T follicular helper cell (primary cell): ENCODE data around the gene SPCS2.
A peak's percentile ranks its signal among the peaks of the same experiment; 100 is the strongest.

Source experiments
- DNase-seq: peaks from one replicate; pipeline ENCODE4 v3.0.0-alpha.2; 2020; ENCODE audit warnings: low read depth
- total RNA-seq, 2 experiments: gene quantifications; one replicate each; lab custom pipeline; 2026; lab: John Stamatoyannopoulos, UW

Gene SPCS2
- 24.6 to 34.1 reads per million in 2 experiments for total RNA-seq

DNA sequence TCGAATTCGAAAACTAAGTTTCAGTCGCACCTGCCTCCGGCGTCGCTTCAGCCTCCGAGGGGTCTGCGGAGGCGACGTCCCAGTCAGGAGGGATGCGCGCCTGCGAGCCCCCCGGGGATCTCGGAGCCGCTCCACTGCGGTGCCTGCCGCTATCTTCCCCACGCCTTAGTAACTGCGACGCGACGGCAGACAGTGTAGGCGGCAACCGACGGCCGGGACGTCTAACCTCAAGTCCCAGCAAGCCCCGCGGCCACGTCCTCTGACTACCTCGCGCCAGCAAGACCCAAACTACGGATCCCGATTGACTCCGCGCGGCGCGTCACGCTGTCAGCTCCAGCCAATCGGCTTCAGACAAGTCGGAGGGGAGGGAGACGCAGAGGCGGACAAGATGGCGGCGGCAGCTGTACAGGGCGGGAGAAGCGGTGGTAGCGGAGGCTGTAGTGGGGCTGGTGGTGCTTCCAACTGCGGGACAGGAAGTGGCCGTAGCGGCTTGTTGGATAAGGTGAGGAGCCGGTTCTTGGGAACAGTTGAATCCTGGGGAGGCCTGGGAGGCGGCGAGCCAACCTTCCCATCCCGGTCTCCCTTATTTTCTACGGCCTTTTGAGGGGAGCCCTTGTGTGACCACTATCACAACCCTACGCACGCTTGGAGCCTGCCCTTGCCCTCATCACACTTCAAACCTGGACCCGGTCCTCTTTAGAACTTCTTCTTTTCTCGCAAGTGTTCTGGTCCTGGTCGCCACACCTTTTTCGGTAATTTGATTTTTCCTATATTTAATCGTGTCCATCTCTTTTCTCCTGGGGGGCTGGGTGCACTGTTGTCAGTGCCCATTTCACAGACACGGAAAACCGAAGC lies at the start of gene SPCS2, which contains the start of gene XRRA1:
SPCS2 (plus strand) TSS at position 369 of the 855 bp plus-strand sequence; CDS start at position 389, 20 bp downstream.
XRRA1 (minus strand) TSS at position 194 of the 855 bp plus-strand sequence. CDS start 8,213 bp downstream, outside the sequence.
- DNase-seq: peak; percentile 98

DNA sequence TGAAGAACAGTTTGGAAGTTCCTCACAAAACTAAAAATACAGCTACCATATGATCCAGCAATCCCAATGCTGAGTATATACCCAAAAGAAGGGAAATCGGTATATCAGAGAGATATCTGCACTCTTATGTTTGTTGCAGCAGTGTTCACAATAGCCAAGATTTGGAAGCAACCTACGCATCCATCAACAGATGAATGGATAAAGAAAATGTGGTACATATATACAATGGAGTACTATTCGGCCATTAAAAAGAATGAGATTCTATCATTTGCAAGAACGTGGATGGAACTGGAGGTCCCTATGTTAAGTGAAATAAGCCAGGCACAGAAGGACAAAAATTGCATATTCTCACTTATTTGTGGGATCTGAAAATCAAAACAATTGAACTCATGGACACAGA lies 46.7 kb upstream of the SPCS2 start:
- DNase-seq: no peak

DNA sequence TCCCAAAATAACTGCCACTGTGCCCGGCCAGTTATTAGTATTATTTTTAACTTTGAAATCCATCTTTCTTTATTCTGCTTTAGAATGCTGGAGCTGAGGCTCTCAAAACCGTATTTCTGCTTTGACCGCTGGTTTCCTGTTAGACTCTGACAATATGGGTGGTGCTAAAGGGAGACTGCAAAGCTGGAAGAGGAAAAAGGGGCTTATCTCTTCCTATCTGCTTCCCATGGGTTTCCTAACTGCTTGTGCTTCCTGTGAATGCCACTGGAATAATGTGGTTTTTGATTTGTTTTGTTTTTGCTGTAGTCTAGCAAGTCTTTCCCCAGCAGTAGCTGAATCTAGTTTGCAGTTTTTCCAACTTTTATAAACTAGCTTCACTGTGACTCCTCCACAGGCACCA lies 43.7 kb upstream of the SPCS2 start:
- DNase-seq: no peak

DNA sequence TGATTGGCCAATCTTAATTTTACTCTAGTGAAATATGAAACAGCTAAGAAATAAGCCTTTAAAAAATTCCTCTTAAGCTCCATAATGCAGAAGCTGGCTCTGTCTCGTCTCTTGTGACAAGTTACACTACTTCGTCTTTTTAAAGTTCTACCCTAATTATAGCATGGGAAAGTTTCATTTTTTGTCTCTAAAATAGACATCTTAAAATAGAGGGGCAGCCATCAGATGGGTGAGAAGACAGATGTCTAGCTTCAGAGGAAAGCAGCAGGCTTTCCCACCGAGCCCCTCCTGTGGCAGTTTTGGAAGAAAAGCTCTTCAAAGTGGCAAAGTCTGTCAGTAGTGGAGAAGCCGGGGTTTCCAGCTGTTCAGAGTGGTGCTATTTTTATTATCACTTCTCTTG lies 39.7 kb upstream of the SPCS2 start:
- DNase-seq: no peak

DNA sequence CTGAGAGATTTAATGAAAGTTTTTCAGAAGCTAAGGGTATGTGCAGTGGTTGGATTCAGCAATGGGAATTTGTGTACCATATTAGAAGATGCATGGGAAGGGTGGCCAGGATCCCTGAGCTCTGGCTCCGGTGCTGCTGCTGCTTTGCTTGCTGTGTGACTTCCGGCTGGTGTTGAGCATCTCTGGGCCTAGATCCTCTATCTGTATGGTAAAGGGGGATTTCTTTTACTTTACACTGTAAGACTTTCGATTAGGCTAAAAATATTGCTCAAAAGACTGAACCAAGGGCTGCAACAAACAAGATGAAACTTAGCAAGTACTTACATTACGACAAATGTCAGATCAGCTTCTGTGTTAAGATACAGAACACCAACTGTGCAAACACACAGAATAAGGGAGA lies 39.3 kb upstream of the SPCS2 start:
- DNase-seq: no peak

DNA sequence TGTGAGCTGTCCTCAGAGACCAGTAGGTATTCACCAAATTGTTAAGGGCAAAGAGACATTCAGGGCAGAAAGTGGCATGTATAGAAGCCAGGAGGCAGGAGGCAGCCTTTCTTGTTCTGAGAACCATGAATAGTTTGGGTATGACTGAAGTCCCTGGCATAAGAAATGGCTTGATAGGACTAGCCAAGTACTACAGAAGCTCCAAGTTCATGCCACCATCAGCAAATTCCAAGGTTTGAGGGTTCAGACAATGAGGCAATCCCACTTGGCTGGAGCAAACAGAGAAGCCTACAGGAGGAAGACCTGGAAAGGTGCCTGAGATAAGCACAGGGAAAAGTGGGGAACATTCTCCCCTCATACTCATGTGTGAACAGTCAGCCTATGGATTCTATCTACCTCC lies 25.9 kb upstream of the SPCS2 start:
- DNase-seq: no peak

DNA sequence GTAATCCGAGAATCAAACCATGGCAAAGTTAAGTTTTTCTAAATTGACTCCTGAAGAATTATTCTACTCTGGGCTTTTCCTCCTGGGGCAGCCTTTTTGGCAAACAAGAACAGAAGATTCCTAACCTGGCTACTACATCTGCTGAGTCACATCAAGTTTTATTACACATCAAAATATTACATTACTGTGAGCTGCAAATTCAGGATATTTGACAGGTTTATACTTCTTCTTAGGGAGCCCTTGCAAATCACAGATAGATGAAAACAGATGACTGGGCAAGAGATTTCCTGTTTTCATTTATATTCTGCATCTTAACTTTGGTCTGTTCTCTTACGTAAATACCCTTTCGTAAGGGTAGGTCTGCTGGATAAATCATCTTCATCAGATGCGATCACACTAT lies 23.8 kb upstream of the SPCS2 start:
- no peak for DNase-seq

DNA sequence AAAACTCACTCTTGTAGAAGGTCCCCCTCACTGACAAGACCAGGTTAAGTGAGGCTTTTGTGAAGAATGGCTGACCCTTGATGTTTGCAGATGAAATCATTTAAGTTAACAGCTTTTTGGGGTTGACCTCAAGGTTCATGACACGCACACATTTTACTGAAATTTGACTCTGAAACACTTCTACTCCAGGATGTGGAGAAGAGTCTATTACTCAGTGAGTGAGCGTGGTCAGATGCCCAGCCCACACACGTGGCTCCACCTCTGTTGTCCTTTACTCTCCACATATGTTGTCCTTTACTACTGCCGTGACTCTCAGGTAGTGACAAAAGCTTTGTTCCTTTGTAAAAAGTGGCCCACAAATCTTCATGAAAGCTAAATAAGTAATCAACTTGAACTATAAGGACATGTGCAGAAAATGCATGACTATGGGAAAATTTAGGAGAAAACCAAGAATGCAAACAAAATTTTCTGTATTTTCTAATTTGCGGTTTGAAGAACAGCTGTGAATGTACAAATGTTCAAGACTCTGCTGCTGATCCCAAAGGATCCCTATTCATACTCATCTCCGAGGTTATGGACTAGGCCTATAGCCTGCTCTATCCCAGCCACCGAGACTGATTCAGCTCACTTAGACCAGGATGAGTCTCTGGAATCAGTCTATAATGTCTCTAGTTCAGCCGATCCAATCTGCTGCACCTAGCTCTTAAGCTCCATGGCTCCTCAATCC lies 22.6 kb upstream of the SPCS2 start:
- DNase-seq: no peak

DNA sequence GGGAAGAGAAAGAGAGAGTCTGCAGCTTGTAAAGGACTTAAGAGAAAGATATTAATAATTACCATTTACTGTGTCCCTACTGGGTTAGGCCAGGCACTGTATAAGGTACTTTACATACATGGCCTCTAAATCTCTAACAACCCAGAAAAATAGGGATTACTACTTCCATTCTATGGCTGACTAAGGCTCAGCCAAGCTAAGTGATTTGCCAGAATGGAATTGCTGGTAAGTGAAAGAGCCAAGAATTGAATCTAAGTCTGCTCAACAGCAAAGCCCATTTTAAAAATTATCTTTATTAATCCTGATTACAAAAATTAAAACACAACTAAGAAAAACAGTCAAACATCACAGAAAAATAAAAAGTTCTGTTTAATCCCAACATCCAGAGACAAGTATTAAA lies 21.6 kb upstream of the SPCS2 start:
- no peak for DNase-seq

DNA sequence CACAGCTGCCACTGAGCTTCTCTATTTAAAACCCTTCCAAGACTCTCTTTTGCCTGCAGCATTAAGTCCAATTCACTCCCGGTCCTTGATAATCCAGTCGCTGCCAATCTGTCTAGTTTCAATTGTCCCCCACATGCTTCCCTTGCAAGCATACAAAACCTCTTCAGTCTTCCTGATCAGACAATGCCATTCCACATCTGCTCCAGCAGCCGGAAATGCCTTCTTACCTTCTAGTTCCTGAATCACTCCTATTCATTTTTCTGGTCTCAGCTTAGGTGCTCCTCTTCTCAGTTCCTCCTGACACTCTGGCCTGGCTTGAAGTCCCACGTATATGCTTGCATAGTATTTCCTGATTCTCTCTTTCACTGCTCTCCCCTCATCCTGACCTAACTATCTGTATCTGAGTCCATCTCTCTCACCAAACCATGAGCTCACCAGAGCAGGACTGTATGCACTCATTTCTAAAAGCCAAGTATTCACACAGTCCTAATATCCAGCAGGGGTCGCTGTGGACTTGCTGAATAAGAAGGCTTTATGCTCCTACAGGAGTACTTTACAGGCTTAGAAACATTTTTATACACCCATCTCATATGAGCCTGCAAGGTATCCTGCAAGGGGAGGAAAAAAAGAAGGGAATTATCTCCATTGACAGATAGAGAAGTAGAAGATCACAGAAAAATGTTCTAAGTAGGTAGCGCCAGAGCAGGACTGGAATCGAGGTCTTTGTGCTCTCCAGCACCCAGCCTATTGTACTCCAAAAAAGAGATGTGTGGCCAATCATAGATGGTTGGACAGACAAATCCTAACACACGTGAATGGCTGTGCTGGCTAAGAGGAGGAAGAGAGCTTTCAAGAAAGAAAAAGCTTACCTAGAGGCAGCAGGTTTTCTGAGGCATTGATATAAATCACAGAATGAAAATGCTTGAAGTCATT lies 19.4 kb upstream of the SPCS2 start:
- DNase-seq: peak; percentile 51

DNA sequence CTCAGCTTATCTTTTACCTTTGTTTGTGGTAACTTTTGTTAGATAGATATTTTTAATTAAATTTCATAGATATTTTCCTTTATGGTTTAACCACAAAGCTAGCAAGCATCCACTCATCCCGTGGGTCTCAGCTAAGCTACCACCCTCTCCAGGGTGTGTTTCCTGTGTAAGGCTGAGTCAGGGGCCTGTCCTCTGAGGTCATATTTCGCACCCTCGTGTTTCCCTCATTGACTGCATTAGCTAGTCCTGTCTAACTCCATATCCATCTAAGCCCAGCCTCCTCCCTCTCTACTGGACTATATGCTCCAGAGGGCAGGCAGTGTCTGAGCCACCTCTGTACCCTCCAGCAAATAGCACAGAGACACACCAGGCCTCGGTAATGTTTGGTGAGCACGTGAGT lies 16.9 kb upstream of the SPCS2 start:
- no peak for DNase-seq

DNA sequence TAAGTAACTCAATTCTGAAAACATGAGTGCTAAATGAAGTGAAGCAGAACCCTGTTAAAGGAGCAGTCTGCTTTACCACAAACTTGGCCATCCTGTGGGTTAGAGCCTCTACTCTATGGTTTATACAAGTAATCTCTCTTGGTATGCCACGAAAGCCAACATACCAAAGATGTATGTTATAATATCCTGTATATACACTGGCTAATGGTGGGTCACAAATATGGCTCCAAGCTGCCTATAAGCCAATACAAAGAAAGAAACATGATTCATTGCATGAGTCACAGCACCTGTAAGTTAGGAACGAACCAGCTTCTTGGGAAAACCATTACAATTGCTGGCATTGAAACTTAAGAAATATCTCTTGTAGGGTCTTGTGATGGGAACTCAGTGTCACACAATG lies 16.3 kb upstream of the SPCS2 start:
- no peak for DNase-seq

DNA sequence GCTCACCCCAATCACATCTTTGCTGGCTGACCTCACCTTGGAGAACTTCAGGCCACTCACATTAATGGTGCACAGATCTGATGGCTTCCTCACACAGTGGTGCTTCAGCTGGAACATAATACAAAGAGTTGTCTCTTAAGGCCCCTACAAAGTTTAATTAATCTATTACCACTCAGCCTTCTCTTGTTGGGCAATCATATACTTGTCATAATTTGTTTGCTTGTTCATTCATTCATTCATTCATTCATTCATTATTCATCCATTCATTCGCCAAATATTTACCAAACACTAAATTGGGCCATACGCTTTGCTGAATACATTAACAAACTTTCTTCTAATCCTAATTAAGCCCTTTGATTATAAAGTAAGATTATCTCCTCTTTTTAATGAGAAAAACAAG lies 15.3 kb upstream of the SPCS2 start:
- DNase-seq: no peak

DNA sequence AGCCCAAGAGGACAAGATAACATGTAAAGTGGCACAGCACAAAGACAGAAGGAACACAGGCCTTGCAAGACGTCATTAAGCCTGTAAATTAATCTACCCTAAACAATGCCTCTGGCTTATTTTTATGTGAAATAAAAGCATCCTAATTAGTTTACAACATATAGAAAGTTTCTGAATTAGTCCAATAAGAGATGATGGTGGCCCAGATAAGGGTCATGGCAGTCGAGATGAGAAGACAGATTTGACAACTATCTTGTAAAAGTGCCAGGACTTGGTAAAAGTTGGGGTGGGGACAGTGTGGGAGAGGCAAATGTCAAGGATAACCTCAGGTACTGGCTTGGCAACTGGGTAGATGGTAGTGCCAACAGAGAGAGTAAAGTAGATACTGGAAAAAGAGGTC lies 13.8 kb upstream of the SPCS2 start:
- no peak for DNase-seq

DNA sequence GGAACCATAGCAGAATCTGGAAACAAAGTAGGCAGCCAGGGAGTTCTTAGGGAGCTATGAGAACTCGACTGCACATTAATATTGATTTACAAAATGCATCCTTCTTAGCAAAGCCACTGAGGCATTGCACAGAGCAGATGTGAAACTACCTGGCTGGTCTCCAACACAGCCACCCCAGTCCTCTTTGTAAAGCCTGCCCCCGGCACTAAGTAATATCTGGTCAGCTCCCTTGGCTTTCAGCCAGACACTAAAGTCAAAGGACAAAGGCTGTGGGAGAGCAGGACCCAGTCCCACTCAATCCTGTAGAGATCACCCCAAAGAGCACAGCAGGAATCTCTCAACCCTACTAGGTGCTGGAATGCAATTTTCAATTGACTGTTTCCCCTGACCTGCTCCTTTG lies 13.0 kb upstream of the SPCS2 start:
- no peak for DNase-seq

DNA sequence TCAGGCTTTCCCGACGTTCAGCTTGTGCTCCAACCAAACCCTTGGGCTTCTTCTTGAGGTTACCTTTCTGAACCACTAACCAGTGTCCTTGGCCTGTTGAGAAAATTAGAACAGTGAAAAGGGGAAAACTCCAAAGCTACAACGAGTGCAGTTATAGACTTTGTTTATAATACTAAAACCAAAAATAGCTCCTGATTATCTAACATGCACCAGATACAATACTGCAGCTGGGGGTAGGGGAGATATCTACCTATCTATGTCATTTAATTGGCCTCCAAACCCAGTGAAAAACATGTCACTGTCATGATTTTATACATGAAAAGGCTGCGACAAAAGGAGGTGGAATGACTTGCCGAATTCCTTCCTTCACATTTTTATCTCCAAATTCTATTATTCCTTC lies 12.1 kb upstream of the SPCS2 start:
- no peak for DNase-seq

DNA sequence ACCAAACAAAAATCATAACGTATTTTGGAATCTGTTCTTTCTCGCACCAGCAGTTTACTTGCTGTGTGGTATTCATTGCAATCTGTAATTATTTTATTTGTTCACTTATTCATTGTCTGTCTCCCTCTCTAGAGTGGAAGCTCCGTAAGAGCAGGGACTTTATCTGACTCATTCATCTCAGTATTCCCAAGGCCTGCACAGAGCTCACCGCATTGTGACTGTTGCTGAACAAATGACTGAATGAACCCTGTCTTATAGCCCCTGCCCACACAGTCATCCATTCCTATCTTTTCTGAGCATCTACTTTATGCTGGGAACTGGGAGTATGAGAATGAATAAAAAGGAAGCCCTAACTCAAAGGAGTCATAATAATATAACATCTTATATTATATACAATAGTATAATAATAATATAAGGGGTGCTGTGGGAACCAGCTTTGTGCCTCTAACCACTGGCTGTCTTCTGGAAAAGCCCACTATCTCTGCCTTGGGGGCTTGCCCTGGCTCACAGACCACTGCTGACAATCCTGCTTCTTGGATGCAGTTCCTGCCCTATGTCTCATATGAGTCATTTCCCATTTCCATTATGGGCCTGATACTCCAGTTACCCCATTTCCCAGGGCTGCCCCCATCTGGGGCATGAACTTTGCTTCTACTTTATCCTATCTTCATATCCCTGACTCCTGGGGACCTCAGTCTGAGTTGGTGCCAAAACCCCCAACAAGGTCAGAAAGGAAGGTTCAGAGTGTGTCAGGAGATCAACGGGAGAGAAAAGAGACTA lies 11.2 kb upstream of the SPCS2 start:
- DNase-seq: no peak

DNA sequence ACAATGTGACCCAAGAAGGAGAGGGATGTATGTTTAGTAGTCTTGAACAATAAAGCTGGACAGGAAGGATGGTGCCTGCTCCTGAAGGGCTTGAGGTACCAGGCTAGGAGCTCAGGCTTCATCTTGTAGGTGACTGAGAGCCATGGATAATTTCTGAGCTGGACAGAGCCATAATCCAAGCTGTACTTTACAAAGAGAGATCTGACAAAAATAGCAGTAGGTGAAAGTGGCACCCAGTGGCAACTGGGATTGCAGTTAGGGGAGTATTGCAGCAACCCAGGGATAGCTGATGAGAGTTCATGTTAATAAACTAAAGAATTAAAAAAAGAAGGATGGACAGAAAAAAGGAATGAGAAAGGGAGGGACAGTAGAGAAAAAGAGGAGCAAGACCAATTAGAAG lies 7.6 kb upstream of the SPCS2 start:
- DNase-seq: no peak

DNA sequence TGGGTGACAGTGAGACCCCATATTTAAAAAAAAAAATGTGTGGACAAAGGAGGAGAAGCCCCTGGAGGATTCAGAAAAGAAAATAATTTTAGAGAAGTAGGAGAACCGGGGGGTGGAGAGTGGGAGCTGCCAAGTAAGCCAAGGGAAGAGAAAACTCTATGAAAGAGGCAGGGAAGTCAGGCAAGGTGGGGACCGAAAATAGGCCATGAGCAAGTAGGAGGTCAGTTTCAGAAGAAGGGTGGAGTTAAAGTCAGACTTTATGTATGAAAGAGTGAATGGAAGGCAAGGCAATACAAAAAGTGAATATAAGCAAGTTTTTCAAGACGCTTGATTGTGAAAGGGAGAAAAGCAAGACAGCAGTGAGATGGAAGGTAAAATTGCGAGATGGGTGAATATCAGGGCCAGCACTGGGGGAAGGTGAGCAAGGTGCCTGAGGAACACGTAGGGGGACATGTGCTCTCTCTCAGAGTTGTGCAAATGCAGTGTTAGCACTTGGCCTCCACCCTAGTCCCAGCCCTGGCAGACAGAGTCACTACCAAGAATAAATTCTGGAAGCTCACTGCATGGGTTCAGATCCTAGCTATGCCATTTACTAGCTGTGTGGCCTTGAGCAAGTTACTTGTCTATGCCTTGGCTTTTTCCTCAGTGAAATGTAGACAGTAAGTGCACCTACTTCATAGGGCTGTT lies 6.8 kb upstream of the SPCS2 start:
- no peak for DNase-seq

DNA sequence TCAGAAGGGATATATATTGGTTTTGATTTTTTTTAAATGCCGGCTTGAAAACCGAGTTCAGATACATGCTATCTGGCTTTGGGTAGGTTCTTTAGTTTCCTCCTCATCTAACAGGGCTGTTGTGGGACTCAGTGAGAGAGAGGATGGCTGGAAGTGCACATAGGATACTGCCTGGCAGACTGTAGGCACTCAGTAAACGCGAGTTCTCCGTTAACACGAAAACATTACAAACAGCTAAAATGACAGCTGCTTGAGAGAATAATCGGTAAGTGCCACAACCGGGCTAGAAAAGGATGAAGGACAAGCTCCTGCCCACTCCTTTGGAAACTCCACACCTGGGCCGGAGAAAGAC lies 544 bp upstream of the SPCS2 start:
- DNase-seq: no peak

DNA sequence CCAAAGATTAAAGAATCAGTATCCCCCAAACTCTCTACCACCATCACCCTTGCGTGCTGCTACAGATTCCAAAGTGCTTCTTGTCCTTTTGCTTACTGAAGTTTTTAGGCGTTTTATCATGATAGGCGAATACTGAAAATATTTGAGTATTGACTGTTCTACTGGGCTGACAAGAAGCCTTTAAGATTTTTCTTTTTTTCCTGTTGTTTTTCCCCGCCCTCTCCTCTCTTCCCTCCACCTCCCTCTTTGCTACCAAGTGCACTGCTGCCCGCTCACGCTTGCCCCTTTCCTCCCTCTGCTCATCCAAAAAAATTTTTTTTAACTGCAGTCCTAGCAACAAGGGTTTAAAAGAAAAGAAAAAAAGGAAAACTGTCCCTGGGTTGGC lies 679 bp downstream of the SPCS2 start:
- no peak for DNase-seq
